ENCODE measurements around the gene GNG13. TPM values are rescaled to one million over a fixed set of nuclear protein-coding genes. Genes with fewer than 3 reads are reported as not detected.

The GNG13 gene, protein sequence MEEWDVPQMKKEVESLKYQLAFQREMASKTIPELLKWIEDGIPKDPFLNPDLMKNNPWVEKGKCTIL
- not detected for polyA plus RNA-seq (2013, experiment 1 of 4)
- 0.34 TPM for polyA plus RNA-seq (2013, experiment 2 of 4)
- not detected for polyA plus RNA-seq (2013, experiment 3 of 4)
- polyA plus RNA-seq (2013, experiment 4 of 4): 0.24 TPM

DNA sequence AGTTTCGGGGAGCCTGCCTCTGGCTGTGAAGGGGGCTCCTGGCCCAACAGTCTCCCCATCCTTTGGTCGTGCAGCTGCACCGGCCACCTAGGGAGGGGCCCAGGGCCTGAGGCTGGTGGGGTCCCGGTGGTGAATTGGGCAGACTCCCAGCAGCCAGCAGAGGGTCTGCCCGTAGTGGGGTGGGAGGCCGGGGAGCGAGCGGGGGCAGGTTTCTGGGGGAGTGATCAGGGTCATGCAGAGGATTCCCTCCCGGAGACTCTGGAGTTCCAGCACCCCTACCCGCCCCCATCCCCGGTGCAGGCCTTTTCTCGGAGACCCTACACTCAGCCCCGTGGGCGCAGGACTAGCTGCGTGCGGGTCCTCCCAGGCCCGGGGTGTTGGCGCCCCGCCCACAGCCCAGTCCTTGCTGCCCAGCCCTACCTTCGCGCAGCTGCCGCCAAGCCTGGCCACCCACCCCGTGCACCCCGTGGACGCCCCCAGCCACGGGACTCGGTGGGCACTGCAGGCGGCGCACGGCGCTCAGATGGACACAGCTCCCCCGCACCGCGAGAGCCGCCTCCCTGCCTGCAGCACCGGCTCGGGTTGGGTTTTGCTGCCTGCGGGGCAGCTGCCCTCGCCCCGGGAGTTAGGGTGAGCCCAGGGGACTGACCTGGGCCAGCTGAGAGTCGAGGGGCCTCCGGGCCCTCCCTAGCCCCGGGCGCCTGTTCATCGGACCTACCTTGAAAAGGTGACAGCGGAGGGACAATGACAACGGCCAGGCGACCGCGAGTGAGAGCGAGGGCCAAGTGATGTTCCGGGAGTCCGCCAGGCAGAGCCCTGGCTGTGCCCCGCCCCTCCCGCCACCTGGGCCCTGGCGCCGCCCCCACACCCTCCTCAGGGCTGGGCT lies at the start of gene GNG13:
TSS of gene GNG13 (minus strand) at position 787 of the 886 bp plus-strand sequence. CDS start 1,657 bp downstream, outside the sequence.
- Histone ChIP-seq H3K36me3 (ENCODE audit: control insufficient read depth, insufficient read depth, low read length) (peaks cover 4% of the 10 kb centered on the region), H3K27ac (ENCODE audit: insufficient read depth, low read depth, low read length, poor library complexity, severe bottlenecking) (no peak within 1 kb of the TSS), H3K4me1 (ENCODE audit: control insufficient read depth, insufficient read depth, low read length) (peaks cover 15% of the 10 kb centered on the region), H3K4me3 (ENCODE audit: insufficient read depth, low read depth, low read length) (peak within 1 kb of the TSS; percentile 20), H3K27me3 (ENCODE audit: control insufficient read depth, insufficient read depth, low read length, poor library complexity, severe bottlenecking) (peaks cover 65% of the 10 kb centered on the region), H3K9me3 (ENCODE audit: control insufficient read depth, low read length) (no peaks in the 10 kb centered on the region)
- WGBS, 2 experiments: 11 to 12% methylated on average over 57 of the region's 57 CpGs

DNA sequence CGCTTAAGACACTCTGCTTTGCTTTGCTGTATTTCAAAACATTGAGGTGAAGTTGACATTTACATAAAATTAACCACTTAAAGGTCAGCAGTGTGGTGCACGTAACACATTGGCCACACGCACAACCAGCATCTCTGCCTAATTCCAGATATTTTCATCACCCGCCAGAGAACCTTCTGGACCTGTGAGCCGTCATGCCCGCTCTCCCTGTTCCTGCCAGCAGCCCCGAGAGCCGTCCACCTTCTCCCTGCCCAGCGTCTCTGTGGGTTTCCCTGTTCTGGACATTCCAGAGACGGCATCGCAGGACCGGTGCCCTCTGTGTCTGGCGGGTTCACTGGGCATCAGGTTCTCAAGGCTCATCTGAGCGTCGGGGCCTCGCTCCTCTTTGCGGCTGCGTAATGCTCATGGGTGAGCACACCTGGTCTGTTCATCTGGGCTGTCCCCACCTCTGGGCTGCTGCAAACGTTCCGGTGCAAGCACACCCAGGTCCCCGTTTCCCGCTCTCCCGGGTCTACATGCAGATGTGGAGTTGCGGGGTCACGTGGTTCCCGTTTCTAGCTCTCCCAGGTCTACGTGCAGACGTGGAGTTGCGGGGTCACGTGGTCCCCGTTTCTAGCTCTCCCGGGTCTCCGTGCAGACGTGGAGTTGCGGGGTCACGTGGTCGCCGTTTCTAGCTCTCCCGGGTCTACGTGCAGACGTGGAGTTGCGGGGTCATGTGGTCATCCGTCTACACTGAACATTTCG lies 48.1 kb upstream of the GNG13 start:
- 93 to 94% methylated on average over 44 of the region's 44 CpGs for WGBS, 2 experiments
- no peaks in the 10 kb centered on the region for H3K36me3 ChIP-seq (ENCODE audit: control insufficient read depth, insufficient read depth, low read length)
- no peak overlapping the region for H3K27ac ChIP-seq (ENCODE audit: insufficient read depth, low read depth, low read length, poor library complexity, severe bottlenecking)
- H3K4me1 ChIP-seq (ENCODE audit: control insufficient read depth, insufficient read depth, low read length): no peaks in the 10 kb centered on the region
- H3K4me3 ChIP-seq (ENCODE audit: insufficient read depth, low read depth, low read length): no peak overlapping the region
- no peaks in the 10 kb centered on the region for H3K9me3 ChIP-seq (ENCODE audit: control insufficient read depth, low read length)
- no peaks in the 10 kb centered on the region for H3K27me3 ChIP-seq (ENCODE audit: control insufficient read depth, insufficient read depth, low read length, poor library complexity, severe bottlenecking)

DNA sequence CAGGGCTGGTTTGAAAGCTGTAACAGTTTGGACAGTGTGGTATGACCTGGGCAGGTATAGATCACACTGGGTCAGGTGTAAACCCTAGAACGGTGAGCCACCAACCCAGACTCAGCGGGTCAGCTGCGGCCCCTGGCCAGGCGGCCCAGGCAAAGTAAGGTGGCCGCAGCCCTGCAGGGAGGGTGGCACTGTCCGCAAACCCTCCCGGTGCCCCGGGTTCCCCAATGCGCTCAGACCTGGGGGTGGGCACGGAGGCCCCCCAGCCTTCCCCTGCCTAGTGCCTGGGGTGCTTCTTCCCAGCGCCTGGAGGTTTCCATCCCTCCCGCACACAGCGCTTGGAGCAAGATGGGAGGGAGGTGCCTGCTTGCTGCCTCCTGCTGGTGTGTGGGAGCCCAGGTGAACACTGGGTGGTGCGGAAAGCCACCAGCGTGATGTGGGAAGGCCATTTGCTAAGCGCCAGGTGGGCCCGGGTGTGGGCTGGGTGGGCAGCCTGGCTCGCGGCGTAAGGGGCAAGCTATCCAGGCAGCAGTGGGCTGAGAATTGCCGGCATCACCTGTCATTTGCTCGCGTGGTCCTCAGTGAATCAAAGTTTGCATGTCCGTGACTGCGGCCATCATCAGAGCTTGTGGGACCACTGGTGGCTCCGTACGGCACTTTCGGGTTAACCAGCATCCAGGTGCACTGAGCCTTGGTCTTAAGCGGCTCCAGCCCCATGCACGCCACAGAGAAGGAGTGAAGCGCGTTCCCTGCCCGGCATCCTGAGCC lies 47.3 kb upstream of the GNG13 start:
- Histone ChIP-seq H3K27me3 (ENCODE audit: control insufficient read depth, insufficient read depth, low read length, poor library complexity, severe bottlenecking) (no peaks in the 10 kb centered on the region), H3K9me3 (ENCODE audit: control insufficient read depth, low read length) (no peaks in the 10 kb centered on the region), H3K4me3 (ENCODE audit: insufficient read depth, low read depth, low read length) (no peak overlapping the region), H3K36me3 (ENCODE audit: control insufficient read depth, insufficient read depth, low read length) (no peaks in the 10 kb centered on the region), H3K4me1 (ENCODE audit: control insufficient read depth, insufficient read depth, low read length) (no peaks in the 10 kb centered on the region), H3K27ac (ENCODE audit: insufficient read depth, low read depth, low read length, poor library complexity, severe bottlenecking) (no peak overlapping the region)
- 93 to 94% methylated on average over 33 of the region's 33 CpGs for WGBS, 2 experiments

DNA sequence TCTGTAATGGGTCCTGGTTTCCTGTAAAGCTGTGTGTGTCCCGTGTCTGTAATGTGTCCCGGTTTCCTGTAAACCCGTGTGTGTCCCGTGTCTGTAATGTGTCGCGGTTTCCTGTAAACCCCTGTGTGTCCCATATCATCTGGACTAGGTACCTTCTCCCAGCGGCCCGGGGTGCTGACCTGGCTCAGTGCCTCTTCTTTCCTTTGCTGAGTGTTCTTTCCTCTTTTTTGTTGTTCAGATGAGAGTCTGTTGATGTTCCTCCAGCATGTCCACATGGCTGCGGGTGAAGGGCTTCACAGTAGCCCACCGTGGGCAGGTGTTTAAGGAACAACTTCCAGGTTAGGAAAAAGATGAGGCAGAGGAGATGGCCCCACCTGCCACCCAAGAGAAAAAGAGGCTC lies 46.6 kb upstream of the GNG13 start:
- H3K36me3 ChIP-seq (ENCODE audit: control insufficient read depth, insufficient read depth, low read length): no peaks in the 10 kb centered on the region
- H3K27me3 ChIP-seq (ENCODE audit: control insufficient read depth, insufficient read depth, low read length, poor library complexity, severe bottlenecking): no peaks in the 10 kb centered on the region

DNA sequence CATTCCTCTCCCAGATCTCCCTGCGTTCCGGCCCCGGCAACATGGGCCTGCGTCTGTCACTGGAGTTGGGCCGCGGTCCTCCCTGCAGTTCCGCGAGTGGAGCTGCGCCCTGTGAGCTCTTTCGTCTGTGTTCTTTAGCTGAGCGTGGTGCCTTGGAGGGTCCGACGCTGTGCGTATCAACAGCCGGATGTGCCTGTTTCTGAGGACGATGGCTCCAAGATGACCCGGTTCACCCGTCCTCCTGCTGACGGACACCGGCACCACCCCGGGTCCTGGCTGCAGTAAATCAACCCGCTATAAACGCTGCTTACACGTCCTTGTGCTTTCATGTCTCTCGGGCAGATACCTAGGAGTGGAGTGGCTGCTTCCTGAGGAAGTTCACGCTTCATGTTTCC lies 44.8 kb upstream of the GNG13 start:
- WGBS, 2 experiments: 91 to 92% methylated on average over 26 of the region's 26 CpGs
- Histone ChIP-seq H3K36me3 (ENCODE audit: control insufficient read depth, insufficient read depth, low read length) (no peaks in the 10 kb centered on the region), H3K4me1 (ENCODE audit: control insufficient read depth, insufficient read depth, low read length) (no peaks in the 10 kb centered on the region), H3K4me3 (ENCODE audit: insufficient read depth, low read depth, low read length) (no peak overlapping the region), H3K9me3 (ENCODE audit: control insufficient read depth, low read length) (no peaks in the 10 kb centered on the region), H3K27ac (ENCODE audit: insufficient read depth, low read depth, low read length, poor library complexity, severe bottlenecking) (no peak overlapping the region), H3K27me3 (ENCODE audit: control insufficient read depth, insufficient read depth, low read length, poor library complexity, severe bottlenecking) (no peaks in the 10 kb centered on the region)

More for the DNA sequence above, 46.6 kb upstream of the GNG13 start:
- Histone ChIP-seq H3K9me3 (ENCODE audit: control insufficient read depth, low read length) (no peaks in the 10 kb centered on the region), H3K4me1 (ENCODE audit: control insufficient read depth, insufficient read depth, low read length) (no peaks in the 10 kb centered on the region), H3K4me3 (ENCODE audit: insufficient read depth, low read depth, low read length) (no peak overlapping the region), H3K27ac (ENCODE audit: insufficient read depth, low read depth, low read length, poor library complexity, severe bottlenecking) (no peak overlapping the region)
- 81 to 83% methylated on average over 10 of the region's 10 CpGs for WGBS, 2 experiments

DNA sequence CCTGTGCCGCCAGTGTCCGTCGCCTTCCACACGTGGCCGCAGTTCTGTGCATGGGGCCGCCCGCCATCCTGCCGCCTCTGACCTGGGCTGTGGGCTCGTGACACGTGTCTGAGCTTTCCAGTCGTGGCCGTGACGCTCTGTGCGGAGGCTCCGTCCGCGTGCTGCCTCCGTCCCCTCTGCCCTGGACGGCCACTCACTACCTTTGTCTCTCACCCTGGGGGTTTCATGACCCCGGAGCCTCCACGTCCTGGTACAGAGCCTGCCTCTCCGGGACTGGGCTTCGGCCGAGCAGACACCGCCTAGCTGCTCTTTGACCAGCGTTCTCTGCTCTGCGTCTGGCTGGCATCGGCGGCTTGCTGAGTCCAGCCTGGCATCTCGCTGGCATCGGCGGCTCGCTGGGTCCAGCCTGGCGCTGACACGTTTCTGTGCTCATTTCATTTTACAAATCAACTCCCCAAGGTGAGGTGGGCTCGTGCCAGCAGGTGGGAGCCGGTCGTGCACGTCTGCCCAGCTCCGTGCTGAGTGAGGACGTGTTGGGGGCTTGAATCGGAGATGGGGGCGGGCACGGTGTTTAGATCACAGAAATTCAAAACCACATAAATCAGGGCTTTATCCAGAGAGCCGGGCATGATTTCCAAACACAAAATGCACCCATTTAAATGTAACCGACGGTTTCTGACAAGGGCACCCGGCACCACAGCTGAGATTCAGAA lies 44.3 kb upstream of the GNG13 start:
- Histone ChIP-seq H3K27me3 (ENCODE audit: control insufficient read depth, insufficient read depth, low read length, poor library complexity, severe bottlenecking) (no peaks in the 10 kb centered on the region), H3K36me3 (ENCODE audit: control insufficient read depth, insufficient read depth, low read length) (no peaks in the 10 kb centered on the region), H3K9me3 (ENCODE audit: control insufficient read depth, low read length) (no peaks in the 10 kb centered on the region), H3K4me3 (ENCODE audit: insufficient read depth, low read depth, low read length) (no peak overlapping the region), H3K4me1 (ENCODE audit: control insufficient read depth, insufficient read depth, low read length) (no peaks in the 10 kb centered on the region), H3K27ac (ENCODE audit: insufficient read depth, low read depth, low read length, poor library complexity, severe bottlenecking) (no peak overlapping the region)
- WGBS, 2 experiments: 94 to 95% methylated on average over 48 of the region's 48 CpGs

DNA sequence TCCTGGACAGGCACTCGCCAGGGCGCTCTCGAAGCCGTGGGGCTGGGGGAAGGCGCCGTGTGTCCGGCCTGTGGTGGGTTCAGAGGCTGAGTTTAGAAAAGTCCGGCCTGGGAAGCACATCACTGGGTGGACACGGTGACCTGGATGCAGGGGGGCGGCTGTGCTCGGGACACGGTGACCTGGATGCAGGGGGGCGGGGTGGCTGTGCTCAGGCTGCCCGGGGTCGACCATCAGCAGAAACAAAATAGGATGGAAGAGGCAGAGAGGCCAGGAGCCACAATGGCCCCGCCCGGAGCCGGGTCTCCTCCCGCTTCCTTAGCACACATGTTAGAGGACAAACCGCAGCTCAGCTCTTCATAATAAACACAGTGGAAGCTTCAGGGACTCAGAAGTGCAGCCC lies 43.2 kb upstream of the GNG13 start:
- no peak overlapping the region for H3K27ac ChIP-seq (ENCODE audit: insufficient read depth, low read depth, low read length, poor library complexity, severe bottlenecking)
- H3K9me3 ChIP-seq (ENCODE audit: control insufficient read depth, low read length): no peaks in the 10 kb centered on the region
- WGBS, 2 experiments: 94 to 95% methylated on average over 20 of the region's 20 CpGs
- no peaks in the 10 kb centered on the region for H3K27me3 ChIP-seq (ENCODE audit: control insufficient read depth, insufficient read depth, low read length, poor library complexity, severe bottlenecking)
- H3K4me1 ChIP-seq (ENCODE audit: control insufficient read depth, insufficient read depth, low read length): no peaks in the 10 kb centered on the region
- H3K4me3 ChIP-seq (ENCODE audit: insufficient read depth, low read depth, low read length): no peak overlapping the region
- no peaks in the 10 kb centered on the region for H3K36me3 ChIP-seq (ENCODE audit: control insufficient read depth, insufficient read depth, low read length)

DNA sequence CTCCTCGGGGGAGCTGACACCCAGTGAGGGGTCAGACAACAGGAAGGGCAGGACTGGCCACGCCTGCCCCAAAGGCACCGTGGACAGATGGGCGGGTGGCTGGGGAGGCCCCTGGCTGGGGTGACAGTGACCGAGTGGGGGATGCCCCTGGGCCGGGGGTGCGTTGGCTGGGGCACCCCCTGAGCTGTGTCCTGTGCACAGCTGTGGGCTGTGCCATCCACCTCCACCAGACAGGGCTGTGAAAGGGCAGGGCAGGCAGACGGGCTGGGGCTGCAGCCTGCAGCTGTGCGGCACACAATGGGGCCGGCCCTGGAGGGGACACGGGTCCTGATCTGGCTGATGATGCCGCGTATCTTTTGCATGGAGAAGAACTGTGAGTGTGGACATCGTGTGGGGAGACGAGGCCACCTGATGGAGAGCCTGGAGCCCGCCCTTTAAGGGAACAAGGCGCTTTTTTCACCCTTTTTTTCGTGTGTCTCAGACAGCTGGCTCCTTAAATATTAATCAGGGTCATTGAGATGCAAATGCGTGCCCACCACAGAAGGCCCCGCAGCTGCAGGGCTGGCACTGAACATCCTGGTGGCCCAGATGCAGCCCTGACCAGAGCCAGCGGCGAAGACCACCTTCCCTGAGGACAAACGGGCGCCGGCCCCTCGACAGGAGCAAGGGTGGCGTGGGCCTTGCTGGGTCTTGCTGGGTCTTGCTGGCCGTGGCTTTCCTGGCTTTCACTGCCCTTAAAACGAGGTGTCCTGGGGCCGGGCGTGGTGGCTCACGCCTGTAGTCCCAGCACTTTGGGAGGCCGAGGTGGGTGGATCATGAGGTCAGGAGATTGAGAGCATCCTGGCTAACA lies 42.4 kb upstream of the GNG13 start:
- 82 to 84% methylated on average over 33 of the region's 33 CpGs for WGBS, 2 experiments
- H3K4me3 ChIP-seq (ENCODE audit: insufficient read depth, low read depth, low read length): no peak overlapping the region
- no peaks in the 10 kb centered on the region for H3K9me3 ChIP-seq (ENCODE audit: control insufficient read depth, low read length)
- H3K4me1 ChIP-seq (ENCODE audit: control insufficient read depth, insufficient read depth, low read length): no peaks in the 10 kb centered on the region
- H3K27ac ChIP-seq (ENCODE audit: insufficient read depth, low read depth, low read length, poor library complexity, severe bottlenecking): no peak overlapping the region
- no peaks in the 10 kb centered on the region for H3K27me3 ChIP-seq (ENCODE audit: control insufficient read depth, insufficient read depth, low read length, poor library complexity, severe bottlenecking)
- no peaks in the 10 kb centered on the region for H3K36me3 ChIP-seq (ENCODE audit: control insufficient read depth, insufficient read depth, low read length)

DNA sequence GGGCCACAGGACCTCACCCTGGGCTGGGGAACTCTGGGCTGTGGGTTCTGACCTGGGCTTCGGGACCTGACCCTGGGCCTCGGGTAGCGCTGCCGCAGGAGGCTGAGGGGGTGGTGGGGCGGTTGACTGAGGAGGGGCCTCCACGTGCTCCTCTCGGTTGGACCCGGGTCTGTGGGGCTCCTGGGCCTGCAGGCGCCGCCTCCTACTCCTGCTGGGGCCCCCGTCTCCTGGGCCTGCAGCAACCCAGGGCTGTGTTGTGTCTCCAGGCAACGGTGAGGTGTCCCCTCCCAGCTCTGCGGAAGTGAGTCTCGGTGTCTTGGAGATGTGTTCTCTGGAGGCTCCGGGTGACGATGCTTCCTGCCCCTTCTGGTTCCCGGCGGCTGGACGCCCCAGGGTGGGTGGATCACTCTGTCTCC lies 41.5 kb upstream of the GNG13 start:
- H3K9me3 ChIP-seq (ENCODE audit: control insufficient read depth, low read length): no peaks in the 10 kb centered on the region
- H3K27ac ChIP-seq (ENCODE audit: insufficient read depth, low read depth, low read length, poor library complexity, severe bottlenecking): no peak overlapping the region
- WGBS, 2 experiments: 90 to 91% methylated on average over 19 of the region's 19 CpGs
- no peaks in the 10 kb centered on the region for H3K27me3 ChIP-seq (ENCODE audit: control insufficient read depth, insufficient read depth, low read length, poor library complexity, severe bottlenecking)
- H3K4me3 ChIP-seq (ENCODE audit: insufficient read depth, low read depth, low read length): no peak overlapping the region
- no peaks in the 10 kb centered on the region for H3K4me1 ChIP-seq (ENCODE audit: control insufficient read depth, insufficient read depth, low read length)
- H3K36me3 ChIP-seq (ENCODE audit: control insufficient read depth, insufficient read depth, low read length): no peaks in the 10 kb centered on the region
